ENCODE results near the gene ZNF219. TPM values are rescaled to one million over a fixed set of nuclear protein-coding genes. Genes with fewer than 3 reads are reported as not detected.

ZNF219 gene
- polyA plus RNA-seq, 1 donor from 2014 or later, result 40.6 TPM

- no peak overlapping the region for H2AFZ ChIP-seq (ENCODE audit: low read depth, low read length)
- H3K27me3 ChIP-seq (ENCODE audit: insufficient read depth, low read depth, low read length), result no peaks in the 10 kb centered on the region
- peak overlapping the region; percentile 92 for H3K27ac ChIP-seq (ENCODE audit: low read length)
- H3K79me2 ChIP-seq (replicated peaks; ENCODE audit: insufficient read depth, low read length), result peaks cover 31% of the 10 kb centered on the region
- TF ChIP-seq MXI1 (conservative IDR thresholded peaks at IDR 0.05; ENCODE audit: poor library complexity, severe bottlenecking) (no peak), POLR2AphosphoS5 (IDR thresholded peaks at IDR 0.05) (no peak), CTCF (IDR thresholded peaks at IDR 0.05; ENCODE audit: poor library complexity, severe bottlenecking) (no peak), TAF1 (IDR thresholded peaks at IDR 0.05; ENCODE audit: low read depth) (no peak), RAD21 (conservative IDR thresholded peaks at IDR 0.05) (no peak), EP300 (conservative IDR thresholded peaks at IDR 0.05; ENCODE audit: poor library complexity, severe bottlenecking) (no peak), SMC3 (conservative IDR thresholded peaks at IDR 0.05; ENCODE audit: poor library complexity) (no peak), EZH2 (IDR thresholded peaks at IDR 0.05; ENCODE audit: borderline replicate concordance, insufficient read depth, low read length, poor library complexity, severe bottlenecking) (no peak)
- TF ChIP-seq, protein P1, sequence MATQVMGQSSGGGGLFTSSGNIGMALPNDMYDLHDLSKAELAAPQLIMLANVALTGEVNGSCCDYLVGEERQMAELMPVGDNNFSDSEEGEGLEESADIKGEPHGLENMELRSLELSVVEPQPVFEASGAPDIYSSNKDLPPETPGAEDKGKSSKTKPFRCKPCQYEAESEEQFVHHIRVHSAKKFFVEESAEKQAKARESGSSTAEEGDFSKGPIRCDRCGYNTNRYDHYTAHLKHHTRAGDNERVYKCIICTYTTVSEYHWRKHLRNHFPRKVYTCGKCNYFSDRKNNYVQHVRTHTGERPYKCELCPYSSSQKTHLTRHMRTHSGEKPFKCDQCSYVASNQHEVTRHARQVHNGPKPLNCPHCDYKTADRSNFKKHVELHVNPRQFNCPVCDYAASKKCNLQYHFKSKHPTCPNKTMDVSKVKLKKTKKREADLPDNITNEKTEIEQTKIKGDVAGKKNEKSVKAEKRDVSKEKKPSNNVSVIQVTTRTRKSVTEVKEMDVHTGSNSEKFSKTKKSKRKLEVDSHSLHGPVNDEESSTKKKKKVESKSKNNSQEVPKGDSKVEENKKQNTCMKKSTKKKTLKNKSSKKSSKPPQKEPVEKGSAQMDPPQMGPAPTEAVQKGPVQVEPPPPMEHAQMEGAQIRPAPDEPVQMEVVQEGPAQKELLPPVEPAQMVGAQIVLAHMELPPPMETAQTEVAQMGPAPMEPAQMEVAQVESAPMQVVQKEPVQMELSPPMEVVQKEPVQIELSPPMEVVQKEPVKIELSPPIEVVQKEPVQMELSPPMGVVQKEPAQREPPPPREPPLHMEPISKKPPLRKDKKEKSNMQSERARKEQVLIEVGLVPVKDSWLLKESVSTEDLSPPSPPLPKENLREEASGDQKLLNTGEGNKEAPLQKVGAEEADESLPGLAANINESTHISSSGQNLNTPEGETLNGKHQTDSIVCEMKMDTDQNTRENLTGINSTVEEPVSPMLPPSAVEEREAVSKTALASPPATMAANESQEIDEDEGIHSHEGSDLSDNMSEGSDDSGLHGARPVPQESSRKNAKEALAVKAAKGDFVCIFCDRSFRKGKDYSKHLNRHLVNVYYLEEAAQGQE (IDR thresholded peaks at IDR 0.05; ENCODE audit: borderline replicate concordance), result no peak
- H3K36me3 ChIP-seq (ENCODE audit: insufficient read depth, low read length), result no peaks in the 10 kb centered on the region
- peak overlapping the region; percentile 78 for H3K9ac ChIP-seq (ENCODE audit: low read length)
- H3K9me3 ChIP-seq (ENCODE audit: low read length), result no peaks in the 10 kb centered on the region
- H4K20me1 ChIP-seq (ENCODE audit: insufficient read depth), result no peaks in the 10 kb centered on the region
- peaks cover 6% of the 10 kb centered on the region for H3F3A ChIP-seq (ENCODE audit: insufficient read depth, low read length, poor library complexity, severe bottlenecking)
- no peaks in the 10 kb centered on the region for H3K9me2 ChIP-seq (ENCODE audit: insufficient read depth, low read length)
- H3K4me2 ChIP-seq (ENCODE audit: low read length), result peak overlapping the region; percentile 77
- H3K4me3 ChIP-seq (ENCODE audit: low read length), result peak overlapping the region; percentile 77
These were observed 799 bp downstream of the ZNF219 start for GRCh38 chr14:21097636-21098075.

DNA sequence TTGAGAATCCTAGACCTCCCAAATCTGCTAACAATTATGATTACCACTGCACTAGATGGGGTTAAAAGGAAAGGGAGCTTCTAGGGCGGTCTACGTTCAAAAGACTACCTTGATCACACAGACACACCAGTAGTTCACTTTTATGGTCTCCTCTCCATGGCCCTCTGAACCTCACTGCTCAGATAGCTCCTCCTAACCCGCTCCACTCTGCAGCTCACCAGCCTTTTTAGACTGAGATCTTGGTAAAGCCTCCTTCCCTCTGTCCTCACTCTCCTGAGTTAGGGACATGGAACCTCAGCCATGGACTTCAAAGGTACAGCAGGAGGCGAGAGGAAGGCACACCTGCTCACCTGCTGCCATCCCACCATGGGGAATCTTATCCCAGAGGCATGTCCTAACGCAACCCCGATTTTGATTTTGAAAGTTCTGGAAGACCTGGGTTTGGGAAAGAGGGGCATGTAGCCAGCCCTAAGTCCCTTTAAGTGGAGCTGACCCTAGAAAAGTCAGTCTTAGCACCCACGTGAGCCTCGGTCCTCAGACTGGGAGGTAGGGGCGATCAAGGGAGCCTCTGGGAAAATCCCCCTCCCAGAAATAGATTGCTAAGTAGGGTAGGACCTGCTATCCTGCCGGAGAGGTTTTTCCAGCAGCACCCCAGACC, 1.3 kb downstream of the ZNF219 start:
- no peaks in the 10 kb centered on the region for H4K20me1 ChIP-seq (ENCODE audit: insufficient read depth)

More for the DNA sequence above, 1.3 kb downstream of the ZNF219 start:
- Histone ChIP-seq H3F3A (ENCODE audit: insufficient read depth, low read length, poor library complexity, severe bottlenecking) (peaks cover 6% of the 10 kb centered on the region), H3K79me2 (replicated peaks; ENCODE audit: insufficient read depth, low read length) (peaks cover 35% of the 10 kb centered on the region), H3K9me2 (ENCODE audit: insufficient read depth, low read length) (no peaks in the 10 kb centered on the region), H3K27ac (ENCODE audit: low read length) (peak overlapping the region; percentile 92), H3K4me2 (ENCODE audit: low read length) (peak overlapping the region; percentile 77), H2AFZ (ENCODE audit: low read depth, low read length) (no peak overlapping the region), H3K36me3 (ENCODE audit: insufficient read depth, low read length) (no peaks in the 10 kb centered on the region), H3K4me3 (ENCODE audit: low read length) (peak overlapping the region; percentile 77), H3K9me3 (ENCODE audit: low read length) (no peaks in the 10 kb centered on the region), H3K9ac (ENCODE audit: low read length) (peak overlapping the region; percentile 78), H3K27me3 (ENCODE audit: insufficient read depth, low read depth, low read length) (no peaks in the 10 kb centered on the region)
- TF ChIP-seq EP300 (conservative IDR thresholded peaks at IDR 0.05; ENCODE audit: poor library complexity, severe bottlenecking) (no peak), EZH2 (IDR thresholded peaks at IDR 0.05; ENCODE audit: borderline replicate concordance, insufficient read depth, low read length, poor library complexity, severe bottlenecking) (no peak), POLR2AphosphoS5 (IDR thresholded peaks at IDR 0.05) (peak; percentile 0), TAF1 (IDR thresholded peaks at IDR 0.05; ENCODE audit: low read depth) (no peak), MXI1 (conservative IDR thresholded peaks at IDR 0.05; ENCODE audit: poor library complexity, severe bottlenecking) (peak; percentile 44), RAD21 (conservative IDR thresholded peaks at IDR 0.05) (no peak), SMC3 (conservative IDR thresholded peaks at IDR 0.05; ENCODE audit: poor library complexity) (no peak)
- TF ChIP-seq, protein P1 (IDR thresholded peaks at IDR 0.05; ENCODE audit: borderline replicate concordance), result no peak

Data from neural cell (in vitro differentiated cells).